Glutamatergic neuron (in vitro differentiated cells): ENCODE results near the gene ANP32A. TPM values are rescaled to one million over a fixed set of nuclear protein-coding genes. Genes with fewer than 3 reads are reported as not detected.
A peak's percentile ranks its signal among the peaks of the same experiment; 100 is the strongest.

Experiments
- DNase-seq: peaks from one replicate; pipeline ENCODE4 v3.0.0; 2022
- H3K27ac Mint-ChIP-seq: one replicate; pipeline ENCODE4 v1.8.0; 2020; ENCODE audit warnings: mild to moderate bottlenecking, mixed read lengths, inconsistent platforms; ENCODE audit not compliant: unreplicated experiment
- H3K27me3 Mint-ChIP-seq: one replicate; pipeline ENCODE4 v1.8.0; 2020; ENCODE audit warnings: mild to moderate bottlenecking, moderate library complexity, mixed read lengths, inconsistent platforms; ENCODE audit not compliant: unreplicated experiment
- H3K36me3 Mint-ChIP-seq: one replicate; pipeline ENCODE4 v1.8.0; 2020; ENCODE audit warnings: mild to moderate bottlenecking, mixed read lengths, inconsistent platforms; ENCODE audit not compliant: unreplicated experiment
- H3K4me1 Mint-ChIP-seq: one replicate; pipeline ENCODE4 v1.8.0; 2020; ENCODE audit warnings: mild to moderate bottlenecking, low read depth, mixed read lengths, inconsistent platforms; ENCODE audit not compliant: unreplicated experiment
- H3K4me3 Mint-ChIP-seq: one replicate; pipeline ENCODE4 v1.8.0; 2020; ENCODE audit warnings: mild to moderate bottlenecking, mixed read lengths, inconsistent platforms; ENCODE audit not compliant: unreplicated experiment
- H3K9me3 Mint-ChIP-seq: one replicate; pipeline ENCODE4 v1.8.0; 2020; ENCODE audit warnings: mild to moderate bottlenecking, moderate library complexity, mixed read lengths, inconsistent platforms; ENCODE audit not compliant: unreplicated experiment
- total RNA-seq: library from RNA; stranded (reverse); fragmentation: NEBNext Ultra II Directional; extraction: Animal tissue kit (Norgen Biotek cat#: 25700); gene quantifications from one replicate; pipeline ENCODE4 v1.2.1, GENCODE V29; 2021; ENCODE audit not compliant: unreplicated experiment
- TF ChIP-seq, protein P1 (sequence below): fragments of 200-600 bp; sonication (generic); IDR thresholded peaks from one replicate; pipeline ENCODE4 v1.5.0; 2021; ENCODE audit not compliant: partially characterized antibody, unreplicated experiment

ANP32A gene
- total RNA-seq, 1 donor from 2014 or later, result 134 TPM

DNA sequence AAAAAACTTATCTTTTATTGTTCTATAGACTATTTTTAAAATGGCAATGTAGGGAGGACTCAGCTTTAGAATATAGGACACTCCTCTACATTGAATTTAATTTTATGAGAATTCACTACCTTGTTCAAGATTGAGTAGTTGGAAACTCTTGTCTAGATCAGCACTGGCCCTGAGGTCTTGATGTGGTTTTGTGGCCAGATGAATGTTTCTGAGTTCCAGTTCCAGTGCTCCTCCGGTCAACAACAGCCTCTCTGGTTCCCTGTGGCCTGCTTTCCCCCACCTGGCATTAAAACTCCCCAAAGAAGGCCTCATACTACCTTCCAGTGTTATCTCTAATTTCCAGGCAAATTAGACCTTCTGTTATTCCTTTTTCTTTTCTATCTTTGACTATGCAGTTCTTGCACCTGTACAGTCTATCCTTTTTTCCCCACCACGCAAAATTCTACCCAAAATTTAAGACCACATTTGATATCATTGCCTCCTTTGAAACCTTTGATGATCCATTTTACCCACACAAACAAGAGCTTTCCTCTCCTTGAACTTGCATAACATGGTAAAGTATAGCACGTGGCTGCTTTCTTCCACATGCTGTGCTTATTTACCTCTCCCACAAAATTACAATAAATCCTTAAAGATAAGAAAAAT, 9.6 kb upstream of the ANP32A start:
- Mint-ChIP-seq H3K9me3 (no peaks in the 10 kb centered on the region), H3K27ac (no peak overlapping the region), H3K36me3 (peaks cover under 1% of the 10 kb centered on the region), H3K4me1 (peaks cover 3% of the 10 kb centered on the region), H3K4me3 (no peak overlapping the region), H3K27me3 (no peaks in the 10 kb centered on the region)
- TF ChIP-seq, protein P1, sequence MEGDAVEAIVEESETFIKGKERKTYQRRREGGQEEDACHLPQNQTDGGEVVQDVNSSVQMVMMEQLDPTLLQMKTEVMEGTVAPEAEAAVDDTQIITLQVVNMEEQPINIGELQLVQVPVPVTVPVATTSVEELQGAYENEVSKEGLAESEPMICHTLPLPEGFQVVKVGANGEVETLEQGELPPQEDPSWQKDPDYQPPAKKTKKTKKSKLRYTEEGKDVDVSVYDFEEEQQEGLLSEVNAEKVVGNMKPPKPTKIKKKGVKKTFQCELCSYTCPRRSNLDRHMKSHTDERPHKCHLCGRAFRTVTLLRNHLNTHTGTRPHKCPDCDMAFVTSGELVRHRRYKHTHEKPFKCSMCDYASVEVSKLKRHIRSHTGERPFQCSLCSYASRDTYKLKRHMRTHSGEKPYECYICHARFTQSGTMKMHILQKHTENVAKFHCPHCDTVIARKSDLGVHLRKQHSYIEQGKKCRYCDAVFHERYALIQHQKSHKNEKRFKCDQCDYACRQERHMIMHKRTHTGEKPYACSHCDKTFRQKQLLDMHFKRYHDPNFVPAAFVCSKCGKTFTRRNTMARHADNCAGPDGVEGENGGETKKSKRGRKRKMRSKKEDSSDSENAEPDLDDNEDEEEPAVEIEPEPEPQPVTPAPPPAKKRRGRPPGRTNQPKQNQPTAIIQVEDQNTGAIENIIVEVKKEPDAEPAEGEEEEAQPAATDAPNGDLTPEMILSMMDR, result no peak
- DNase-seq, result no peak

DNA sequence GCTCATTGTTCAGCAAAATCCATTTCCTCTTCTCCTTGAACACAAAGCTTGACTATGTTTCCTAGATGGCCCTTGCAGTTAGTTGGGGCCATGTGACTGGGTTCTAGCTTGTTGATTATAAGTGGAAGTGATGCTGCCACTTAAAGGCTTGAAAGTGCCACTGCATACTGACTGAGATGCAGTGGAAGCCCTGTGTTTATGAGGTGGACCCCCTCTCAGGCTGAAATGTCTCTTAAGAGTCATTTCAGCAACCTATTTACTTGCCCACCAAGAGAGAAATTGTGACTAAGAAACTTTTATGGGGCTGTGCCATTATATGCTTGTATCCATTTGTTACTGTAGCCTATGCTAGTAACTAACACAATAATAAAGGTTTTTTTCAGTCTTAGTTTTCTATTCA, 8.4 kb upstream of the ANP32A start:
- H3K4me3 Mint-ChIP-seq, result no peak overlapping the region
- no peaks in the 10 kb centered on the region for H3K36me3 Mint-ChIP-seq
- no peaks in the 10 kb centered on the region for H3K9me3 Mint-ChIP-seq
- TF ChIP-seq, protein P1, result no peak
- H3K4me1 Mint-ChIP-seq, result peaks cover 3% of the 10 kb centered on the region
- no peak overlapping the region for H3K27ac Mint-ChIP-seq
- no peak for DNase-seq
- no peaks in the 10 kb centered on the region for H3K27me3 Mint-ChIP-seq

DNA sequence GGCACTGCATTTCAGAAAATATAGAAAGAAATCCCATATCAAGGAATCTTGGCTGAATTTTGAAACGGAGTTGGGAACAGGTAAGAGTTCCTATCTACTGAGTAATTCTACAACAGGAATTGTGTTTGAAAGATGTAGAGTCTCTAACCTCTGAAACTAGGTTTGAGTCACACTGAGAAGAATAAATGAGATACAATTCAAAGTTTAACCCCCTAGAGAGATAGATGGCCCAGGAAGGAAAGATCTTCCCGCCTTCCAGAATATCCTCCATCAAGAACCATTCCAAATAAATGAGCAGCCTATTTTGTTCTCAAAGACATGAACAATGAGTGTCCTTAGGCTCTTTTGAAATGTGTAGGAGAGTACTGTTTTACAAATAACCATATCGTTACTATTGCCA, 2.9 kb upstream of the ANP32A start:
- Mint-ChIP-seq H3K9me3 (peaks cover 7% of the 10 kb centered on the region), H3K36me3 (no peaks in the 10 kb centered on the region), H3K4me3 (no peak overlapping the region), H3K4me1 (peaks cover 3% of the 10 kb centered on the region), H3K27ac (no peak overlapping the region), H3K27me3 (peaks cover 2% of the 10 kb centered on the region)
- TF ChIP-seq, protein P1, result no peak
- DNase-seq, result no peak

DNA sequence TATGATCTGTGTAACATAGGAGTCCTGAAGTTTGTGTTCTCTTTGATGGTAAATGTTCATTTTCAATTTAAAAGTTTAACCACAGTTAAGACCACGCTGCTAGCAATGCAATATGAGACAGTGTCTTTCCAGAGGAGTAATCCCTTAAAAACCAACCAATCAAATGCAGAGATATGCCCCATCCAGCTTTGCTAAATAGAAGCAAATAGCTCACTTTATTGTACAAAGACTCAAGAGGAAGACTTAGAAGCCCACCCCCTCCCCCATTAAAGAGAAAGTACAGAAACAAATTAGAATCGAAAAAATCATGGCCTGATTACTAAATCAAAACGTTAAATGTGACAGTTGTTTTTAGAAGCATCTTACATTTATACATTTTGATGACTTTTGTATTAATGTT, 2.1 kb upstream of the ANP32A start:
- Mint-ChIP-seq H3K27me3 (peaks cover 2% of the 10 kb centered on the region), H3K36me3 (no peaks in the 10 kb centered on the region), H3K4me1 (peaks cover 3% of the 10 kb centered on the region), H3K27ac (no peak overlapping the region), H3K4me3 (no peak overlapping the region), H3K9me3 (peaks cover 7% of the 10 kb centered on the region)
- TF ChIP-seq, protein P1, result no peak
- no peak for DNase-seq

DNA sequence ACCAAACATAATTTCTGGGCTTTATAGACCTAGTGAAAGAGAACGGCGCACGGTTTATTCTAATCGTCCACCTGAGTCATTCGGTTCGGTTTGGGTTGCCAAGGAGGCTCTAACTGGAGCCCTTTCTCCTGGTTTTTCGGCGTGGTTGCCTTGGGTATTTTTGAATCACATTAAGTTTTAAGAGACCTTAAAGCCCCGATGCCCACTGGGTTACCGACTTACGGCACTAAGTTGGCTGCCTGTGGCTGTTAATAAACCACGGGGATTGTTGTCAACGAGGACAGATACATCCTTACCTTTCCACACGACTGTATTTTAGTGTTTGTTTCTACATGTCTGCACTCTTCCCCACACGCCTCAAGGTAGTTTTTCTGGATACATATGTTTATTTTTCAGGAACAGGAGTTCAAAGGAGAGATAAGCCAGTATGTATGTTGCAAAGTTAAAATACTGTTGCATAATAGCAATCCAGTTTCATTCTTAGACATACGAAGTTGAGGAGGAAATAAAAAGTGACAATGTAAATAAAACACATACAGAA, 1.2 kb upstream of the ANP32A start:
- H3K27me3 Mint-ChIP-seq, result peaks cover 6% of the 10 kb centered on the region

More for the DNA sequence above, 1.2 kb upstream of the ANP32A start:
- TF ChIP-seq, protein P1, result no peak
- Mint-ChIP-seq H3K27ac (peak overlapping the region; percentile 52), H3K36me3 (no peaks in the 10 kb centered on the region), H3K4me3 (peak overlapping the region; percentile 94), H3K9me3 (peaks cover 13% of the 10 kb centered on the region), H3K4me1 (no peaks in the 10 kb centered on the region)
- no peak for DNase-seq
